Thyroid gland (tissue), 4 donors: ENCODE results near the gene AKT2.

Experiments
- CTCF ChIP-seq, 6 experiments: fragments of 200-600 bp in 3 of 6; fragments of 450-650 bp in 3 of 6; sonication (generic) in 3 of 6; IDR thresholded peaks; one replicate each; pipeline ENCODE4 v1.5.1; 2016 to 2019; ENCODE audit warnings: antibody characterized with exemption in 6 of 6, mild to moderate bottlenecking in 2 of 6, inconsistent platforms in 1 of 6, moderate library complexity in 1 of 6
- POLR2A ChIP-seq, 2 donors: fragments of 450-650 bp; IDR thresholded peaks; one replicate each; pipeline ENCODE4 v1.6.1; 2017; ENCODE audit warnings: antibody characterized with exemption in 2 of 2, mild to moderate bottlenecking in 2 of 2, moderate library complexity in 1 of 2

GRCh38 chr19:40326201-40326600 lies 41.1 kb upstream of the AKT2 start:
- no peak for TF ChIP-seq POLR2A (IDR thresholded peaks at IDR 0.05)
- no peak for TF ChIP-seq CTCF (IDR thresholded peaks at IDR 0.05)
